B cell (primary cell): ENCODE measurements around the gene LRBA.

Experiments used
- EZH2 ChIP-seq: IDR thresholded peaks from 2 replicates; pipeline ENCODE4 v1.6.1; 2012; ENCODE audit warnings: borderline replicate concordance, low read depth, mild to moderate bottlenecking, moderate library complexity, low read length; ENCODE audit not compliant: insufficient read depth, poor library complexity, severe bottlenecking
- TF ChIP-seq, protein P1 (sequence below): fragments of 200-600 bp; IDR thresholded peaks from one replicate; pipeline ENCODE4 v1.8.0; 2022; ENCODE audit warnings: antibody characterized with exemption, mild to moderate bottlenecking

GRCh38 chr4:150990250-150990649 lies 24.8 kb downstream of the LRBA start:
- TF ChIP-seq, protein P1, sequence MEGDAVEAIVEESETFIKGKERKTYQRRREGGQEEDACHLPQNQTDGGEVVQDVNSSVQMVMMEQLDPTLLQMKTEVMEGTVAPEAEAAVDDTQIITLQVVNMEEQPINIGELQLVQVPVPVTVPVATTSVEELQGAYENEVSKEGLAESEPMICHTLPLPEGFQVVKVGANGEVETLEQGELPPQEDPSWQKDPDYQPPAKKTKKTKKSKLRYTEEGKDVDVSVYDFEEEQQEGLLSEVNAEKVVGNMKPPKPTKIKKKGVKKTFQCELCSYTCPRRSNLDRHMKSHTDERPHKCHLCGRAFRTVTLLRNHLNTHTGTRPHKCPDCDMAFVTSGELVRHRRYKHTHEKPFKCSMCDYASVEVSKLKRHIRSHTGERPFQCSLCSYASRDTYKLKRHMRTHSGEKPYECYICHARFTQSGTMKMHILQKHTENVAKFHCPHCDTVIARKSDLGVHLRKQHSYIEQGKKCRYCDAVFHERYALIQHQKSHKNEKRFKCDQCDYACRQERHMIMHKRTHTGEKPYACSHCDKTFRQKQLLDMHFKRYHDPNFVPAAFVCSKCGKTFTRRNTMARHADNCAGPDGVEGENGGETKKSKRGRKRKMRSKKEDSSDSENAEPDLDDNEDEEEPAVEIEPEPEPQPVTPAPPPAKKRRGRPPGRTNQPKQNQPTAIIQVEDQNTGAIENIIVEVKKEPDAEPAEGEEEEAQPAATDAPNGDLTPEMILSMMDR = no peak
- no peak for TF ChIP-seq EZH2
